SK-N-DZ (cell line): Measurements from ENCODE around the gene PLPPR1. TPM values are rescaled to one million over a fixed set of nuclear protein-coding genes. Genes with fewer than 3 reads are reported as not detected.
"Not testable (repeated sequence)": the region's sequence is repeated elsewhere in the genome, so short reads cannot be mapped to it uniquely, and the experiment has no call there.

Experiments used
- DNase-seq: peaks from one replicate; pipeline ENCODE4 v3.0.0-alpha.2; 2015; ENCODE audit warnings: low spot score
- polyA plus RNA-seq, 2 experiments: library from polyadenylated mRNA; depleted of rRNA; stranded (reverse); fragments of >200 nt; gene quantifications; 2 replicates each; pipeline ENCODE4 v1.2.3, GENCODE V29; 2014

The PLPPR1 gene
- 1.2 and 1.5 TPM in 2 replicates for polyA plus RNA-seq (2014; cell fraction: cytosol; rRNA removed)
- 0.35 and 1.7 TPM in 2 replicates for polyA plus RNA-seq (2014; cell fraction: nucleus; rRNA removed)

GRCh38 chr9:101028346-101029314, at the start of gene PLPPR1:
PLPPR1 (plus strand) TSS chr9:101028727.
- DNase-seq, result peak; percentile 86

DNA sequence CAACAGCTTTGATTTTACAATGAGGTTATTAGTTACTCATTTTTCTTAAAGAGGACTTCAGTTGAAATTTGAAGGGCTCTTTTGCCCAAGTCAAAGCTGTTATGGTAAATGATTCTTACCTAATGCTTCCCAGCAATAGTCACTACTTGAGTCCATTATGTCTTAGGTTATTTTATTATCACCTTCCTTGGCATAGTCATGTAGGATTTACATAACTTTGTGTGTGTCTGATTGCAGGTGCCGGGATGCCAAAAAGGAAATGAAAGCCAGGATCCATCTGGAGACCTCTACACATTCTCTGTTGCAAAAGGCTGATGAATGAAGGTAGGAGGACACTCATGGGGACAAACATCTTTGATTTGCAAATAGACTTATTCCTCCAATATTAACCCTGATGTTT, 38.8 kb upstream of the PLPPR1 start:
- no peak for DNase-seq

GRCh38 chr9:100990605-100991381, 37.7 kb upstream of the PLPPR1 start:
- DNase-seq, result no peak

- DNase-seq, result no peak
These were observed 35.9 kb upstream of the PLPPR1 start for GRCh38 chr9:100992632-100993031.

- no peak for DNase-seq
These were observed 28.5 kb upstream of the PLPPR1 start for GRCh38 chr9:100999906-101000544.

DNA sequence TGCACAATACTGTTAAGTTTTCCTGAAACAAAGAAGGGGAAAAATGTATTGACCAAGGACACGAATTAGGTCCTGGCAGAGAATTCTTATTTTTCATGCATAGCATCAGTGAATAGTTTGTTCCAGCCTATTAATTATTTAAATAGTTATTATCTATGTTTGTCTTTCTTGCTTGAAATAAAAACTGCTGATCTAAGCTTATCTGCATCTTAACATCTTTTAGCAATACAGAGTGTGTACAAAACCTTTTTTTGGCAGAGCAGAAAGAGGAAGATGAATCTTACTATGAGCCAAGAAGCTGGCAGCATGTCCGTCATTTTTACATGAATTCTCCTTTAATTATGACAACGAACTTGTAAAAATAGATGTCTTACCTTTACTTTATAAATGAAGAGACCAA, 23.3 kb upstream of the PLPPR1 start:
- no peak for DNase-seq

DNA sequence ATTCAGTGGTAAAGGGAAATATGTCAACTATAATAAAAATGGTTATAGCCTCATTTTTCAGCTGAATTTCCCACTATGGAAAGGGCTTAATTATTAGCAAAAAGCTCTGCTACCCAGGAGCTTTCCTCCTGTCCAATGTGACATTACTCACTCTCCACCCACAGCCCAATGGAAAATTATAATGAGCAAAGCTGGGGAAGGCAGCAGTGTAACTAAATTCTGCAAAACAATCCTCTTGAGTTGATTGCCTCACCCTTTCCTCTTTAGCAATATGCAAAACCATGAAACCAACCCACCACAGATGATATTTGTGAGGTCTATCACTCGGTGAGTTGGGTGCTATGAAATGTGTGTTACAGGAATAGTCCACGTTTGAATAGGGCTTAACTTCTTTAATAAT, 14.0 kb upstream of the PLPPR1 start:
- DNase-seq, result no peak

- no peak for DNase-seq
These were observed 10.1 kb upstream of the PLPPR1 start for GRCh38 chr9:101018467-101018866.

GRCh38 chr9:101022704-101023103, 5.8 kb upstream of the PLPPR1 start:
- no peak for DNase-seq

DNA sequence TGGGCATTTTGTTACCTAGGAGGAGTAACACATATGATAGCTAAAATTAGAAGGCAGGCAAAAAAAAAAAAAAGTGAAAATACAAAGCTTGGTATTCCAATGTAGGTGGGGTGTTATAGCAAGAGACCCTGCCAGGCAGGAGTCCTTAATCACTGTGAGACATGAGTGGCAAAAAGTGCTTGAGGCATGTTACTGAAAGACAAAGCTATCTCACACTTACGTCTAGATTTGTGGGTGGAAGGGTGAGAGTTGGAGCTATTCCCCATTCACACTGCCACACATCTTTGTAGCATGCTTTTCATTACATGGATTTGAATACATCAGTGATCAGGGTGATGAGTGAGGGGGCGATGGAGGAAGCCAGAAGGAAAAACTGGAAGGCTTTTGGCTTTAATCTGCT, 2.6 kb upstream of the PLPPR1 start:
- no peak for DNase-seq

DNA sequence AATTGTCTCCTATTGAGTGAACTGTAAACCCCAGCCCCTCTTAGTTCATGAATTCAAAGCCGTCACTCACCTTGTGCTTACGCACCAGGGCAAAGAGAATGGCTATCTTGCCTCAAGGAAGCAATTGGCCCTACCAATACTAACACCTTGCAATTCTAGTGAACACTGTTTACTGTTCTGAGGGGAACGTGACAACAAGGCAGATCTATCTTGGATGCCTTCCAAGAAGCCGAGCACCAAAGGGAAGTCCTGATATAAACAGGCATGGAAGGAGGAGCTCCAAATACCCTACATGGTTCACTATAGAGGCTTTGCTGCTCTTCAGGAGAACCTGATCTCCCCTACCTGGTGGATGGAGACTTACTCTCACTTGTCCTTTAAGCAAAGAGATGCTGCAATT, 1.7 kb upstream of the PLPPR1 start:
- no peak for DNase-seq

DNA sequence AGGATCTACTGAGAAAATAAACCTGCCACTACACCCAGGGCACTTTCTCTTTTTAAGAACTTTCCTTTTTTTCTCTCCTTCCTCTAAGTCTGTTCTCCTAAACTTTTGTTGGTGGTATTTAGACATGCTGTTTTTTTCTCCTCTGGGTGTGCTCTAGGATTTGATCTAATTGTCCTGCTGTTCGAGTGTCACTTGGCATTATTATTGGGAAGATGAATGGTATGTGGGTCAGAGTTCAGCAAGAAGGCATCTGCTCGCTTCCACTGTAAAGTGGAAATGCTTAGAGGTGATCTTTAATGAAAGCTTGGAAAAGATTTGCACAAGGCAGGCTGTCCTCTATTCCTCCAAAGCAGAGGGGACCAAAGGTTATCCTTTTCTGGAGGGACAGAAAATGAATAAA, 1.3 kb upstream of the PLPPR1 start:
- DNase-seq, result no peak

GRCh38 chr9:101027733-101028345, 688 bp upstream of the PLPPR1 start:
- no peak for DNase-seq

GRCh38 chr9:101029315-101030085, 973 bp downstream of the PLPPR1 start:
- no peak for DNase-seq

- no peak for DNase-seq
These were observed 1.5 kb downstream of the PLPPR1 start for GRCh38 chr9:101030086-101030391.

DNA sequence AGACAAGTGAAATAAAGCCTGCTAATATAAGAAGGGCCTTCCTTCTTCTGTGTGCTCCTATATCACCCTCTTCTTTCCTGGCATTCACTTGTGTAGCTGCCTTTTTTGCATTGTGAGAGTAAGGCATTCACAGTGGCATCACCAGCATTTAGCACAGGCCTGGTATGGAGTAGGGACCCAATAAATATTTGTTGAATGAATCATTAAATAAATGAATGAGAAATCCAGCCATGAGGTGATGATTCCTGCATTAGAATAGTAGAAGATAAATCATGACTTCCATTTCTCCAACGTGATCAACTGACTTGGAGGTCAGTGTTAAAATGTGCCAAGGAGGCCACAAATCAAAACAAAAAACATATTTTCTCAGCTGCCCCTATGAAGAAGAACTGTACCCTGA, 3.9 kb downstream of the PLPPR1 start:
- no peak for DNase-seq

DNA sequence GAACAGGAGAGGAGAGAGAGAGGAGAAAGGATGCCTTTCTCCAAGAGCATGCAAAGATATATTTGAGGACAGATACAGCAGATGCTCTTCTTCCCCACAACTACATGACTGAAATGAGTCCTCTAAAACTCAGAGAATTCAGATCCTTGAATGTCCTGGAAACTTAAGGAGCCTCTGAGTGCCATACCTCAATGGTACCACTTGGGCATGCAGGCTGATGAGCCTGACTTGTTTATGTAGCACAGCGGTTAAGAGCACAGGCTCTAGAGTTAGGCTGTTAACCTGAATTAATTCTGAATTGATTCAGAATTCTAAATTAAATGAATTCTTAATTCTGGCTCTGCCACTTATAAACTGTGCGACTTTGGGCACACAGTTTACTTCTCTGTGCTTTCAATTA, 5.7 kb downstream of the PLPPR1 start:
- no peak for DNase-seq

- DNase-seq, result no peak
These were observed 6.6 kb downstream of the PLPPR1 start for GRCh38 chr9:101035098-101035497.

DNA sequence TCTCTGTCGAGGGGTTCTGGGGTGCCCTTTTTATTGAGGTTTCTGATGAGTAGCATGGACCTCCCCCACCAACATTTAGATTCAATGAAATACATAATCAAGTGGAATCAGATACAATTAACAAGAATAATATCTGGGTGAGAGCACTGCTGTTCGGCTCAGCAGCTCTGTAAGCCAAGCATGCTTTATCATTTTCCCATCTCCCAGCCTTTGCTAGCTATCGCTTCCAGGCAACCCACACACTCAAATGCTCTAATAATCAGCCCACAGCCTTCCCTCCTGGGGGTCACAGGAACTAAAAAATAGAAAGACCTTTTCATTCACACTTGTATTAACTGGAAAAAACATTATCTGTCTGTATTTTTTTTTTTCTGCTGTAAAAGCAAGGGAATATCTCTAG, 8.9 kb downstream of the PLPPR1 start:
- DNase-seq, result no peak

DNA sequence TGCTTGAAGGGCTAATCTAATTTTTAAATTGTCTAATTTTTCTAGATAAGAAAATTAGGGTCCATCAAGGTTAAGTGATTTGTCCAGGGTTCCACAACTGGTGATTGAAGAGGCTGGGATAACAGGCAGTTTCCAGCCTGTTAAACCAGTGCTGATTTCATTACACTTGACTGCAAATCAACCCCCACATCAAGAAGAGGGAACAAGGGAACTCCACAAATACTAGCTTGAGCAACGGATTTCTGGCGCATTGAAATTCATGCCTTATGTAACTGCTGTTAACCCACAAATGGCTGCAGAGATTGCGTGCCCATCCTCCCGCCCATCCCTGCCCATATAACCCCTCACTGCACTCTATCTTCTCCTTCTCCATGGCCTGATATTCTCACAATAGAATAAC, 10.0 kb downstream of the PLPPR1 start:
- no peak for DNase-seq

DNA sequence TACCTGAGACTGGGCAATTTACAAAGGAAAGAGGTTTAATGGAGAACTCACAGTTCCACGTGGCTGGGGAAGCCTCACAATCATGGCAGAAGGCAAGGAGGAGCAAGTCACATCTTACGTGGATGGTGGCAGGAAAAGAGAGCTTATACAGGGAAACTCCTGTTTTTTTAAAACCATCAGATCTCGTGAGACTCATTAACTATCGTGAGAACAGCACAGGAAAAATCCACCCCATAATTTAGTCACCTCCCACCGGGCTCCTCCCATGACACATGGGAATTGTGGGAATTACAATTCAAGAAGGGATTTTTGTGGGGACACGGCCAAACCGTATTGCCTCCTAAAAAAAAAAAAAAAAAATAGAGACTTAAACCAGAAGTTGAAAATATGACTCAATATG, 11.1 kb downstream of the PLPPR1 start:
- DNase-seq, result not testable (repeated sequence)
